ENCODE measurements around the gene ELOF1.
A peak's percentile ranks its signal among the peaks of the same experiment; 100 is the strongest.

Gene ELOF1

DNA sequence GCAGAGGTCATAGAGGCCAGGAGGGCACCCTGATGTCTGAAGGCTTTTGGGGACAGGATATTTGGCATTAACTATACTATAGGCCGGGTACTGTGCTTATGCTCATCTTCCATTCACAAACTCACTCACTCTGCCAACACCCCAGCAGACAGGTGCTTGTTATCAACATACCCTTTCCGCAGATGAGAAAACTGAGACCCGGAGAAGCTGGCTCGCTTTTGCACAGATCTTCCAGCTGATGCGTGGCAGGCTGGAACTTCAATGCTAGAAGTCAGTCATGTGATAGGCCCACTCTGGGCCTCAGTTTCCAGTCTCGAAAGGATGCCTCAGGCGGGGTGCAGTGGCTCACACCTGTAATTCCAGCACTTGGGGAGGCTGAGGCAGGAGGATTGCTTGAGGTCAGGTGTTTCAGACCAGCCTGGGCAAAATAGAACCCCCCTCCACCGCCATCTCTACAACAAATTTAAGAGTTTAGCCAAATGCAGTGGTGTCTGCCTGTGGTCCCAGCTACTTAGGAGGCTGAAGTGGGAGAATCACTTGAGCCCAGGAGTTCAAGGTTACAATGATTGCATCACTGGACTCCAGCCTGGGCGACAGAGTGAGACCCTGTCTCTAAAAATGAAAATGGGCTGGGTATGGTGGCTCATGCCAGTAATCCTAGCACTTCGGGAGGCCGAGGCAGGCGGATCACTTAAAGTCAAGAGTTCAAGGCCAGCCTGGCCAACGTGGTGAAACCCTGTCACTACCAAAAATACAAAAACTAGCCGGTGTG is 10.9 kb downstream of the ELOF1 start:
- H3K27ac ChIP-seq: no peak overlapping the region
- H3K4me3 ChIP-seq (ENCODE audit: low read depth, low read length): no peak overlapping the region
- no peaks in the 10 kb centered on the region for H3K9me3 ChIP-seq (ENCODE audit: control insufficient read depth, low read length)
- no peaks in the 10 kb centered on the region for H3K36me3 ChIP-seq (ENCODE audit: control insufficient read depth, insufficient read depth, low read length)
- H3K4me1 ChIP-seq: no peaks in the 10 kb centered on the region
- TF ChIP-seq, protein P1, sequence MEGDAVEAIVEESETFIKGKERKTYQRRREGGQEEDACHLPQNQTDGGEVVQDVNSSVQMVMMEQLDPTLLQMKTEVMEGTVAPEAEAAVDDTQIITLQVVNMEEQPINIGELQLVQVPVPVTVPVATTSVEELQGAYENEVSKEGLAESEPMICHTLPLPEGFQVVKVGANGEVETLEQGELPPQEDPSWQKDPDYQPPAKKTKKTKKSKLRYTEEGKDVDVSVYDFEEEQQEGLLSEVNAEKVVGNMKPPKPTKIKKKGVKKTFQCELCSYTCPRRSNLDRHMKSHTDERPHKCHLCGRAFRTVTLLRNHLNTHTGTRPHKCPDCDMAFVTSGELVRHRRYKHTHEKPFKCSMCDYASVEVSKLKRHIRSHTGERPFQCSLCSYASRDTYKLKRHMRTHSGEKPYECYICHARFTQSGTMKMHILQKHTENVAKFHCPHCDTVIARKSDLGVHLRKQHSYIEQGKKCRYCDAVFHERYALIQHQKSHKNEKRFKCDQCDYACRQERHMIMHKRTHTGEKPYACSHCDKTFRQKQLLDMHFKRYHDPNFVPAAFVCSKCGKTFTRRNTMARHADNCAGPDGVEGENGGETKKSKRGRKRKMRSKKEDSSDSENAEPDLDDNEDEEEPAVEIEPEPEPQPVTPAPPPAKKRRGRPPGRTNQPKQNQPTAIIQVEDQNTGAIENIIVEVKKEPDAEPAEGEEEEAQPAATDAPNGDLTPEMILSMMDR (IDR thresholded peaks at IDR 0.05): no peak
- no peak overlapping the region for H3K4me2 ChIP-seq (ENCODE audit: low read length)
- no peak overlapping the region for H2AFZ ChIP-seq
- H3K9ac ChIP-seq: no peak overlapping the region
- no peaks in the 10 kb centered on the region for H3K27me3 ChIP-seq (ENCODE audit: control insufficient read depth, insufficient read depth, low read length)
- no peaks in the 10 kb centered on the region for H3K79me2 ChIP-seq

DNA sequence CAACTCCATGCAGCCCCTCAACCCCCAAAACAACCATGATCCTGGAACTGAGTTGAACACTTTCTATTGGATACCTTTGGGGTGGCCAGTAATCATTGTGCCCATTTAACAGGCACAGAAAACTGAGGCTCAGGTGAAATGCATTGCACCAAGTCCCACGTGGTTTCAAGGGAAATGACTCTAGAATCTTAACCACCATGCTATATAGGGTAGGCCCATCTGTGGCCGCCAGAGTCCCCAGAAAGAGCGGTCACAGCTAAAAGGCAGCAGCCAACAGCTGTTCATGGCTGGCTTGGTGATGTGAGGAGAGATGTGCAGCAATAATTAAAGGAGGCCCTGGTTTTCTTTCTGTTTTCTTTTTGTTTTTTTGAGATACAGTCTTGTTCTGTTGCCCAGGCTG is 17.8 kb downstream of the ELOF1 start:
- no peaks in the 10 kb centered on the region for H3K36me3 ChIP-seq (ENCODE audit: control insufficient read depth, insufficient read depth, low read length)
- H3K9me3 ChIP-seq (ENCODE audit: control insufficient read depth, low read length): no peaks in the 10 kb centered on the region
- no peak overlapping the region for H3K27ac ChIP-seq
- H3K79me2 ChIP-seq: no peaks in the 10 kb centered on the region
- no peaks in the 10 kb centered on the region for H3K4me1 ChIP-seq
- H2AFZ ChIP-seq: no peak overlapping the region
- no peak overlapping the region for H3K4me3 ChIP-seq (ENCODE audit: low read depth, low read length)
- no peak overlapping the region for H3K9ac ChIP-seq
- TF ChIP-seq, protein P1 (IDR thresholded peaks at IDR 0.05): no peak
- no peaks in the 10 kb centered on the region for H3K27me3 ChIP-seq (ENCODE audit: control insufficient read depth, insufficient read depth, low read length)
- no peak overlapping the region for H3K4me2 ChIP-seq (ENCODE audit: low read length)

DNA sequence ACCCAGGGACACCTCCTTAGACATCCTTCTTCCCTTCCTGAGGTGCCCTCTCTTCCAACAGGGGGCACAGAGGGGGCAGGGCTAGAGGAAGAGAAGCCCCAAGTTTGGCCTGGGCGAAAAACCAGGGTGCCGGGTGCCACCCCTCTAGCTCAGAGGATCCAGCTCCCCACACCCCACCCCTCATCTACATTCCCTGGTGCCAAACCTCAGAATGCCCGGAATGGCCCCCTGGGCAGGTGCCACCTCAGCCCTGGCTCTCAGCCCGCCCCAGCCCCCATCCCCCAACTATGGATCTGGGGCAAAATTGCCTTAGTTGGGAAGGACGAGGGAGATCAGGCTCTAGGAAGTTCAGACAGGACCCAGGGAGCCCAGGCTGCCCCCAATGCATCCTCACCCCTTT is 18.4 kb downstream of the ELOF1 start:
- Histone ChIP-seq H3K4me2 (ENCODE audit: low read length) (no peak overlapping the region), H3K4me1 (no peaks in the 10 kb centered on the region), H3K9me3 (ENCODE audit: control insufficient read depth, low read length) (no peaks in the 10 kb centered on the region), H3K27ac (no peak overlapping the region), H3K27me3 (ENCODE audit: control insufficient read depth, insufficient read depth, low read length) (no peaks in the 10 kb centered on the region), H3K79me2 (no peaks in the 10 kb centered on the region), H2AFZ (no peak overlapping the region), H3K9ac (no peak overlapping the region), H3K4me3 (ENCODE audit: low read depth, low read length) (no peak overlapping the region), H3K36me3 (ENCODE audit: control insufficient read depth, insufficient read depth, low read length) (no peaks in the 10 kb centered on the region)
- TF ChIP-seq, protein P1 (IDR thresholded peaks at IDR 0.05): no peak

DNA sequence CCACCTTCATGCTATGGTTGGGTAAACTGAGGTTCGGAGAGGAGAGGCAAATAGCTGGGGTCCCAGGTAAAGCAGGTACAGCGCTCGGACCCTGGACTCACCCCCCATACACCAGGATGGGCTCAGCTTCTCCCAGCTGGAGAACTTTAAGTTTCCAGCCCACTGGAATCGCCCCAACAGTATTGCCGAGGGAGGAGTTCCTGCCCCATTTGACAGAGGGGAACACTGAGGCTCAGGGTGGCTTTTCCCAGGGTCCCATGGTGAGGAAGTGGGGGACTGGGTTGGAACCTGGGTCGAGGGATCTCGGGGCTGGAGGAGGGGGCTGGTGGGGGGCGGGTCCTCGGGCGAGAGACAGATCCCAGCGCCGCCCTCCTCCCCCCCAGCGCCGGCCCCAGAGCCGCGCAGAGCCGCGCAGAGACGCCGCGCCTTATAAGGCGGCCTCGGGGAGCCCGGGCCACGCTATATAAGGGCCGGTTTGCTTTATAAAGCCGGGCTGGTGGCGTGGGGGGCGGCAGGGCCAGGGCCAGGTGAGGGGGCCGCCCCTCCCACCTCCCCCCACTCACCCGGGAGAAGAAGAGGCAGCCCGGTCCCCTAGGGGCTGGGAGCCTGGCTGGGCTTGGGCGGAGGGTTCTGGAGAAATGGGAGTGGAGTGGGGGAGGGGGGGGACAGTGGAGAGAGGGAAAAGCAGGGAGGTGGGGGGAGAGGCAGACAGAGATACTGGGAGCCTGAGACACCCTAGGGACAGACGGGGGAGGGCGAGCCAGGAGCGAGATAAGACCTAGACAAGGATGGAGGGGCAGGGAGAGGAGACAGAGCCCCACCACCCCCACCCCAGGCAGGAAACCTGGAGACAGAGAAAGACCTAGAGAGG is 19.3 kb downstream of the ELOF1 start:
- no peak overlapping the region for H3K4me3 ChIP-seq (ENCODE audit: low read depth, low read length)
- H3K9ac ChIP-seq: no peak overlapping the region
- H2AFZ ChIP-seq: peak overlapping the region; percentile 75
- H3K27ac ChIP-seq: no peak overlapping the region
- no peak overlapping the region for H3K4me2 ChIP-seq (ENCODE audit: low read length)
- TF ChIP-seq, protein P1 (IDR thresholded peaks at IDR 0.05): no peak
- no peaks in the 10 kb centered on the region for H3K4me1 ChIP-seq
- H3K9me3 ChIP-seq (ENCODE audit: control insufficient read depth, low read length): no peaks in the 10 kb centered on the region
- H3K27me3 ChIP-seq (ENCODE audit: control insufficient read depth, insufficient read depth, low read length): no peaks in the 10 kb centered on the region
- H3K36me3 ChIP-seq (ENCODE audit: control insufficient read depth, insufficient read depth, low read length): no peaks in the 10 kb centered on the region
- H3K79me2 ChIP-seq: no peaks in the 10 kb centered on the region
